T-helper 9 cell (primary cell): ENCODE data around the gene RBM17.
"Not testable (repeated sequence)": the region's sequence is repeated elsewhere in the genome, so short reads cannot be mapped to it uniquely, and the experiment has no call there.

ENCODE experiments used
- DNase-seq: peaks from one replicate; pipeline ENCODE4 v3.0.0-alpha.2; 2020

RBM17 gene

GRCh38 chr10:6080417-6080973 lies 8.3 kb upstream of the RBM17 start:
- no peak for DNase-seq

- DNase-seq = no peak
These were observed 6.1 kb upstream of the RBM17 start for GRCh38 chr10:6082496-6083395.

GRCh38 chr10:6083523-6084475 lies 5.0 kb upstream of the RBM17 start:
- no peak for DNase-seq

- DNase-seq = peak; percentile 72
These were observed 2.2 kb upstream of the RBM17 start for GRCh38 chr10:6086375-6087233.

GRCh38 chr10:6089334-6090219 lies 743 bp downstream of the RBM17 start:
- no peak for DNase-seq

GRCh38 chr10:6091630-6092029 lies 2.8 kb downstream of the RBM17 start:
- no peak for DNase-seq

GRCh38 chr10:6092731-6093130 lies 3.9 kb downstream of the RBM17 start:
- no peak for DNase-seq

- no peak for DNase-seq
These were observed 7.2 kb downstream of the RBM17 start for GRCh38 chr10:6095810-6096570.

- no peak for DNase-seq
These were observed 8.2 kb downstream of the RBM17 start for GRCh38 chr10:6097063-6097462.

- no peak for DNase-seq
These were observed 9.3 kb downstream of the RBM17 start for GRCh38 chr10:6098156-6098555.

GRCh38 chr10:6100370-6100769 lies 11.5 kb downstream of the RBM17 start:
- no peak for DNase-seq

GRCh38 chr10:6101181-6101580 lies 12.3 kb downstream of the RBM17 start:
- no peak for DNase-seq

GRCh38 chr10:6102128-6102527 lies 13.3 kb downstream of the RBM17 start:
- DNase-seq = no peak

GRCh38 chr10:6103591-6103990 lies 14.8 kb downstream of the RBM17 start:
- DNase-seq = no peak

GRCh38 chr10:6107616-6108015 lies 18.8 kb downstream of the RBM17 start:
- not testable (repeated sequence) for DNase-seq

GRCh38 chr10:6108072-6108471 lies 19.2 kb downstream of the RBM17 start:
- DNase-seq = no peak

GRCh38 chr10:6108631-6109443 lies 20.0 kb downstream of the RBM17 start:
- DNase-seq = peak; percentile 15

GRCh38 chr10:6109444-6109775 lies 20.6 kb downstream of the RBM17 start:
- no peak for DNase-seq

- DNase-seq = no peak
These were observed 21.3 kb downstream of the RBM17 start for GRCh38 chr10:6110136-6110535.

- no peak for DNase-seq
These were observed 24.1 kb downstream of the RBM17 start for GRCh38 chr10:6112893-6113292.
